ENCODE data around the gene COX5B.

COX5B gene

GRCh38 chr2:97661927-97662326 lies 16.1 kb downstream of the COX5B start:
- H3K36me3 Mint-ChIP-seq (ENCODE audit: low read depth): peaks cover 21% of the 10 kb centered on the region
- peak overlapping the region in 2 of 3 experiments; percentile 46 to 51 for H3K27ac Mint-ChIP-seq
- TF ChIP-seq CTCF (IDR thresholded peaks at IDR 0.05; ENCODE audit: unreplicated experiment in 3 of 3): no peak
- peak overlapping the region; percentile 91 to 96 (median 96) for H3K4me3 Mint-ChIP-seq
- no peaks in the 10 kb centered on the region for H3K9me3 Mint-ChIP-seq
- H3K4me1 Mint-ChIP-seq: peaks cover 28% of the 10 kb centered on the region
- H3K27me3 Mint-ChIP-seq (ENCODE audit: low read depth): no peaks in the 10 kb centered on the region

- Mint-ChIP-seq H3K4me3 (peak overlapping the region; percentile 91 to 96 (median 96)), H3K9me3 (no peaks in the 10 kb centered on the region), H3K27ac (peak overlapping the region; percentile 69 to 98 (median 95)), H3K36me3 (ENCODE audit: low read depth) (peaks cover 16% of the 10 kb centered on the region), H3K4me1 (peaks cover 28% of the 10 kb centered on the region), H3K27me3 (ENCODE audit: low read depth) (no peaks in the 10 kb centered on the region)
- TF ChIP-seq CTCF (IDR thresholded peaks at IDR 0.05; ENCODE audit: unreplicated experiment in 3 of 3): no peak
Measured at GRCh38 chr2:97662386-97662894, 16.6 kb downstream of the COX5B start.

GRCh38 chr2:97662895-97663625 lies 17.2 kb downstream of the COX5B start:
- Mint-ChIP-seq H3K27ac (peak overlapping the region; percentile 69 to 98 (median 95)), H3K27me3 (ENCODE audit: low read depth) (no peaks in the 10 kb centered on the region), H3K36me3 (ENCODE audit: low read depth) (peaks cover 11% of the 10 kb centered on the region), H3K4me1 (peaks cover 28% of the 10 kb centered on the region), H3K4me3 (peak overlapping the region; percentile 91 to 96 (median 96)), H3K9me3 (no peaks in the 10 kb centered on the region)
- no peak for TF ChIP-seq CTCF (IDR thresholded peaks at IDR 0.05; ENCODE audit: unreplicated experiment in 3 of 3)

- Mint-ChIP-seq H3K4me3 (peak overlapping the region; percentile 91 to 96 (median 96)), H3K9me3 (no peaks in the 10 kb centered on the region), H3K27ac (peak overlapping the region in 2 of 3 experiments; percentile 89 to 98), H3K36me3 (ENCODE audit: low read depth) (peaks cover 6% of the 10 kb centered on the region), H3K27me3 (ENCODE audit: low read depth) (no peaks in the 10 kb centered on the region), H3K4me1 (peaks cover 28% of the 10 kb centered on the region)
- TF ChIP-seq CTCF (IDR thresholded peaks at IDR 0.05; ENCODE audit: unreplicated experiment in 3 of 3): no peak
Measured at GRCh38 chr2:97663626-97663961, 17.7 kb downstream of the COX5B start.

GRCh38 chr2:97663962-97664635 lies 18.2 kb downstream of the COX5B start, which contains the start of gene ACTR1B:
TSS of gene ACTR1B (minus strand) at chr2:97664044. CDS start at chr2:97663890, 154 bp downstream.
- peak within 1 kb of the TSS; percentile 95 to 96 (median 96) for H3K4me3 Mint-ChIP-seq
- H3K27me3 Mint-ChIP-seq (ENCODE audit: low read depth): no peaks in the 10 kb centered on the region
- peak within 1 kb of the TSS; percentile 89 to 98 (median 96) for H3K27ac Mint-ChIP-seq
- TF ChIP-seq CTCF (IDR thresholded peaks at IDR 0.05; ENCODE audit: unreplicated experiment in 3 of 3): peak; percentile 61 to 67 (median 67)
- H3K4me1 Mint-ChIP-seq: peaks cover 28% of the 10 kb centered on the region
- peaks cover 4% of the 10 kb centered on the region for H3K36me3 Mint-ChIP-seq (ENCODE audit: low read depth)
- no peaks in the 10 kb centered on the region for H3K9me3 Mint-ChIP-seq
